A549 (cell line): ENCODE data around the gene VPS51. TPM values are rescaled to one million over a fixed set of nuclear protein-coding genes. Genes with fewer than 3 reads are reported as not detected.
A peak's percentile ranks its signal among the peaks of the same experiment; 100 is the strongest.

Experiments used
- ATAC-seq, 2 experiments: fragments of 200-7000 bp in 1 of 2; fragments of >200 bp in 1 of 2; cut with Nextera tagmentation in 1 of 2; cut with Tn5 transposase in 1 of 2; 3 replicates each; pipeline versions ENCODE4 v1.8.0 to v1.9.1; 2018 to 2020; ENCODE audit warnings: mild to moderate bottlenecking in 1 of 2, moderate library complexity in 1 of 2
- CTCF ChIA-PET: fragments of 300-600 bp; sonication (Branson Sonifier 250); formaldehyde crosslinking; extraction: SDS; loops from one replicate; lab custom pipeline; 2021; ENCODE audit warnings: antibody characterized with exemption, inconsistent platforms; lab: Yijun Ruan, JAX
- POLR2A ChIA-PET: fragments of 350-600 bp; formaldehyde crosslinking; extraction: SDS; loops from one replicate; lab custom pipeline; 2021; ENCODE audit warnings: antibody characterized with exemption, inconsistent platforms; lab: Yijun Ruan, JAX
- DNase-seq, 2 experiments: peaks; one replicate each; pipeline versions ENCODE4 v3.0.0 to v3.0.0-alpha.2; 2011 to 2016; ENCODE audit warnings: low read depth in 1 of 2, low spot score in 1 of 2
- FAIRE-seq: peaks from 2 replicates; lab custom pipeline; 2011; peaks lifted over from hg19 to GRCh38; lab: Jason Lieb, UNC
- H3K27ac ChIP-seq, 2 experiments: fragments of >200 bp; sonication (Bioruptor Twin); formaldehyde crosslinking; 3 replicates each; pipeline ENCODE4 v1.5.1; 2016 to 2017
- H3K4me1 ChIP-seq: fragments of >200 bp; sonication (Bioruptor Twin); formaldehyde crosslinking; 3 replicates; pipeline ENCODE4 v1.6.1; 2016
- H3K4me2 ChIP-seq: fragments of >200 bp; sonication (Bioruptor Twin); formaldehyde crosslinking; 3 replicates; pipeline ENCODE4 v1.6.1; 2016
- H3K4me3 ChIP-seq: fragments of >200 bp; sonication (Bioruptor Twin); formaldehyde crosslinking; 3 replicates; pipeline ENCODE4 v1.5.1; 2016
- H3K9me3 ChIP-seq: fragments of >200 bp; sonication (Bioruptor Twin); formaldehyde crosslinking; 3 replicates; pipeline ENCODE4 v1.6.1; 2016
- CBX2 ChIP-seq: fragments of 200-600 bp; sonication (generic); IDR thresholded peaks from 2 replicates; pipeline ENCODE4 v1.6.1; 2016; ENCODE audit warnings: low read depth, mild to moderate bottlenecking, borderline replicate concordance
- CBX8 ChIP-seq: fragments of 200-600 bp; sonication (generic); IDR thresholded peaks from 2 replicates; pipeline ENCODE4 v1.6.1; 2016
- CEBPB ChIP-seq, 2 experiments: fragments of >200 bp in 1 of 2; sonication (Bioruptor Twin) in 1 of 2; formaldehyde crosslinking in 1 of 2; IDR thresholded peaks; 2 replicates each; pipeline ENCODE4 v1.6.1; 2012 to 2016
- CHD2 ChIP-seq: fragments of 150-350 bp; IDR thresholded peaks from 2 replicates; pipeline ENCODE4 v1.6.1; 2014; ENCODE audit warnings: low read length; ENCODE audit not compliant: partially characterized antibody
- EHF ChIP-seq: fragments of 250-450 bp; sonication (Bioruptor Pico); IDR thresholded peaks from 2 replicates; pipeline ENCODE4 v1.5.0; 2020; ENCODE audit warnings: mild to moderate bottlenecking
- EHMT2 ChIP-seq: fragments of 200-600 bp; sonication (generic); IDR thresholded peaks from 2 replicates; pipeline ENCODE4 v1.6.1; 2016; ENCODE audit warnings: antibody characterized with exemption, low read depth, mild to moderate bottlenecking, moderate library complexity
- EP300 ChIP-seq, 2 experiments: fragments of >200 bp; sonication (Bioruptor Twin); formaldehyde crosslinking; IDR thresholded peaks; 2 replicates in 1 of 2; 3 replicates in 1 of 2; pipeline ENCODE4 v1.6.1; 2016 to 2017
- FOSL2 ChIP-seq, 2 experiments: fragments of 450-650 bp in 1 of 2; fragments of >200 bp in 1 of 2; sonication (Bioruptor Twin) in 1 of 2; formaldehyde crosslinking; IDR thresholded peaks; 2 replicates each; pipeline versions ENCODE4 v1.5.0 to v1.6.1; 2016 to 2020; ENCODE audit warnings: mild to moderate bottlenecking in 1 of 2, moderate library complexity in 1 of 2
- GATA3 ChIP-seq: IDR thresholded peaks from 2 replicates; pipeline ENCODE4 v1.6.1; 2012; ENCODE audit warnings: borderline replicate concordance
- HEYL ChIP-seq: fragments of 250-450 bp; sonication (Bioruptor Pico); IDR thresholded peaks from 2 replicates; pipeline ENCODE4 v1.8.0; 2021; ENCODE audit warnings: mild to moderate bottlenecking, moderate library complexity
- KDM5A ChIP-seq: fragments of 200-600 bp; sonication (generic); IDR thresholded peaks from 2 replicates; pipeline ENCODE4 v1.6.1; 2016; ENCODE audit warnings: antibody characterized with exemption, mild to moderate bottlenecking
- MAFK ChIP-seq: fragments of 450-650 bp; IDR thresholded peaks from 2 replicates; pipeline ENCODE4 v1.6.1; 2014; ENCODE audit not compliant: partially characterized antibody
- MAZ ChIP-seq: fragments of 150-350 bp; IDR thresholded peaks from 2 replicates; pipeline ENCODE4 v1.6.1; 2014; ENCODE audit warnings: antibody characterized with exemption, low read depth, low read length, borderline replicate concordance
- NFE2L2 ChIP-seq: fragments of 150-350 bp; conservative IDR thresholded peaks from 2 replicates; pipeline ENCODE4 v1.6.1; 2014; ENCODE audit warnings: low read length
- NPAS2 ChIP-seq: fragments of 250-450 bp; sonication (Bioruptor Pico); IDR thresholded peaks from 2 replicates; pipeline ENCODE4 v1.8.0; 2022; ENCODE audit warnings: mild to moderate bottlenecking, moderate library complexity, borderline replicate concordance
- POLR2A ChIP-seq: IDR thresholded peaks from 2 replicates; pipeline ENCODE4 v1.6.1; 2012; ENCODE audit warnings: mild to moderate bottlenecking, low read length
- RARB ChIP-seq: fragments of 250-450 bp; sonication (Bioruptor Pico); IDR thresholded peaks from 2 replicates; pipeline ENCODE4 v1.8.0; 2021; ENCODE audit warnings: mild to moderate bottlenecking, moderate library complexity
- RNF2 ChIP-seq: fragments of 200-600 bp; sonication (generic); IDR thresholded peaks from 2 replicates; pipeline ENCODE4 v1.6.1; 2016; ENCODE audit warnings: low read depth, mild to moderate bottlenecking, antibody characterized with exemption, moderate library complexity, borderline replicate concordance
- ZFP36 ChIP-seq: fragments of 450-650 bp; IDR thresholded peaks from 2 replicates; pipeline ENCODE4 v1.6.1; 2014; ENCODE audit warnings: borderline replicate concordance; ENCODE audit not compliant: partially characterized antibody
- ZSCAN20 ChIP-seq: fragments of 250-450 bp; sonication (Bioruptor Pico); IDR thresholded peaks from 2 replicates; pipeline ENCODE4 v1.8.0; 2022; ENCODE audit warnings: mild to moderate bottlenecking, moderate library complexity
- WGBS: methylation state at CpG from one replicate; pipeline ENCODE4 v1.1.6; 2017; ENCODE audit errors: missing lambda C conversion rate; 5-methylcytosine and 5-hydroxymethylcytosine counted together
- polyA plus RNA-seq, 4 experiments: library from polyadenylated mRNA; depleted of rRNA in 3 of 4; stranded (reverse); fragments of >200 nt; fragmentation: RNase III in 1 of 4; extraction: RNeasy Plus Mini Kit Qiagen cat#74134 plus additional on column Dnase treatment in 1 of 4; gene quantifications; 2 replicates in 3 of 4; 3 replicates in 1 of 4; pipeline ENCODE4 v1.2.3, GENCODE V29; 2011 to 2017
- TF ChIP-seq, protein P1 (sequence below): fragments of >200 bp; sonication (Bioruptor Twin); formaldehyde crosslinking; IDR thresholded peaks from 3 replicates; pipeline ENCODE4 v1.6.1; 2016
- TF ChIP-seq, protein P2 (sequence below): IDR thresholded peaks from 2 replicates; pipeline ENCODE4 v1.6.1; 2012
- TF ChIP-seq, protein P3 (sequence below): fragments of 250-450 bp; sonication (Bioruptor Pico); IDR thresholded peaks from 2 replicates; pipeline ENCODE4 v1.5.0; 2021; ENCODE audit warnings: mild to moderate bottlenecking, moderate library complexity, borderline replicate concordance
- TF ChIP-seq, protein P4 (sequence below): fragments of >200 bp; sonication (Bioruptor Twin); formaldehyde crosslinking; IDR thresholded peaks from 3 replicates; pipeline ENCODE4 v1.5.1; 2016
- TF ChIP-seq, protein P5 (sequence below): fragments of 450-650 bp; IDR thresholded peaks from 2 replicates; pipeline ENCODE4 v1.6.1; 2014; ENCODE audit warnings: antibody characterized with exemption
- TF ChIP-seq, protein P6 (sequence below): fragments of >200 bp; sonication (Bioruptor Twin); formaldehyde crosslinking; IDR thresholded peaks from 2 replicates; pipeline ENCODE4 v1.6.1; 2016

Gene VPS51
- polyA plus RNA-seq, 2 of the 4 experiments (the other 2 are of a cell fraction), result 37.2 to 51.0 TPM

DNA sequence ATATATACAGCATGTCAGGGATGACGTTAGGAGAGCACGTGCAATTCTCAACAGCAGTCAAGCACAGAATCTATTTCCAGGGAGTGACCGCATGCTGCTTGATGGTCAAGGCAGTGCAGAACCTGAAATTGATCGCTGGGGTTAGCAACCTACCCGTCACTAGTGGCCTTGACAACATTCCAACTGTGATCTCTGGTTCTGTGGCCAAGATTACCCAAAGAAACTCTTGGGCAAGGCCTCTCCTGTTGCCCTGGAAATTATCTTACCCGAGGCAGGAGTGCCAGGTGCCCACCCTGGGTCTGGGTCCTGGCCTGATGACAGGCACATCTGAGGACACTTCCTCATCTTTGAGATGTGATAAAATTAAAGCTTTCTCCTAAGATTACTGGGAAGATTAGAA, 17.8 kb downstream of the VPS51 start (continued):
- TF ChIP-seq EHMT2, result no peak

DNA sequence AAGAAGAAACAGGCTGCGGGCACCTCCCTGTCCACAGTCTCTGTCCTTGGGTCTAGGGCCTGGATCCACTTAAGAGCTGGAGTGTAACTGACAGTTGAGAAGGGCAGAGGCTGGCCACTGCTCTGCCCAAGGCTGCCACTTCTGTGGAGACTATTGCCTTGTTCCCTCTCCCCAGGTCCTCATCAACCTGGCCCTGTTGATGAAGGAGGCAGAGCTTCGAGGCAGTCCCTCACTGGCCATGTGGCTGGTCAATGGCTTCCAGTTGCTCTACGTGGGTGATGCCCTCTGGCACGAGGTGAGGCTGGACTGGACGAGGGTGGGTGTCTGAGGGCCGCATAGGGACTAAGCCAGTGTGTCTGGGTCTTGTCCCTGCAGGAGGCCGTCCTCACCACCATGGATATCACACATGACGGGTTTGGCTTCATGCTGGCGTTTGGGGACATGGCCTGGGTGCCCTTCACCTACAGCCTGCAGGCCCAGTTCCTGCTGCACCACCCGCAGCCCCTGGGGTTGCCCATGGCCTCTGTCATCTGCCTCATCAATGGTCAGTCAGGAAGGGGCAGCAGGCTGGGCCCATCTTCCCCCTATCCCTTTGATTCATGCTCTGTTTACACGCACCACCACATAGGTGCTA, 18.6 kb downstream of the VPS51 start:
- POLR2A ChIA-PET, result no interaction called here
- no peak for TF ChIP-seq EHMT2
- TF ChIP-seq NPAS2 (CRISPR knock-in tag), result no peak
- TF ChIP-seq CEBPB (IDR thresholded peaks at IDR 0.05), result no peak
- no peak for TF ChIP-seq RARB (CRISPR knock-in tag)
- TF ChIP-seq ZFP36, result no peak
- TF ChIP-seq, protein P1, sequence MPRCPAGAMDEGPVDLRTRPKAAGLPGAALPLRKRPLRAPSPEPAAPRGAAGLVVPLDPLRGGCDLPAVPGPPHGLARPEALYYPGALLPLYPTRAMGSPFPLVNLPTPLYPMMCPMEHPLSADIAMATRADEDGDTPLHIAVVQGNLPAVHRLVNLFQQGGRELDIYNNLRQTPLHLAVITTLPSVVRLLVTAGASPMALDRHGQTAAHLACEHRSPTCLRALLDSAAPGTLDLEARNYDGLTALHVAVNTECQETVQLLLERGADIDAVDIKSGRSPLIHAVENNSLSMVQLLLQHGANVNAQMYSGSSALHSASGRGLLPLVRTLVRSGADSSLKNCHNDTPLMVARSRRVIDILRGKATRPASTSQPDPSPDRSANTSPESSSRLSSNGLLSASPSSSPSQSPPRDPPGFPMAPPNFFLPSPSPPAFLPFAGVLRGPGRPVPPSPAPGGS, result no peak
- TF ChIP-seq GATA3, result no peak
- TF ChIP-seq CHD2, result no peak
- no peak for TF ChIP-seq EP300 (IDR thresholded peaks at IDR 0.05)
- TF ChIP-seq, protein P2, sequence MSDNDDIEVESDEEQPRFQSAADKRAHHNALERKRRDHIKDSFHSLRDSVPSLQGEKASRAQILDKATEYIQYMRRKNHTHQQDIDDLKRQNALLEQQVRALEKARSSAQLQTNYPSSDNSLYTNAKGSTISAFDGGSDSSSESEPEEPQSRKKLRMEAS, result no peak
- TF ChIP-seq EHF (CRISPR knock-in tag), result no peak
- no peak for TF ChIP-seq POLR2A
- TF ChIP-seq CBX8, result no peak
- no peak for TF ChIP-seq ZSCAN20 (CRISPR knock-in tag)
- no peak for TF ChIP-seq CBX2
- no peak for TF ChIP-seq FOSL2 (IDR thresholded peaks at IDR 0.05)
- TF ChIP-seq FOSL2 (CRISPR knock-in tag; IDR thresholded peaks at IDR 0.05), result no peak
- no peak for TF ChIP-seq KDM5A
- no peak for TF ChIP-seq HEYL (CRISPR knock-in tag)
- TF ChIP-seq, all 56 proteins: peak for 0
- no peak for FAIRE-seq
- no peak for DNase-seq
- Histone ChIP-seq H3K9me3 (no peaks in the 10 kb centered on the region), H3K27ac (no peak overlapping the region), H3K4me1 (peaks cover 31% of the 10 kb centered on the region; the same call in 2 of the 3 replicates), H3K4me3 (no peak overlapping the region), H3K4me2 (no peak overlapping the region)
- no peak for ATAC-seq
- WGBS, result 95% methylated on average over 11 of the region's 11 CpGs
- CTCF ChIA-PET, result interaction anchor here (0.9 to 3.5 kb wide), 6 partner anchors 7 to 161 kb away, joined by 3 to 24 read pairs (median 4); partner anchors contain the start of genes ARL2, FAU and MRPL49

DNA sequence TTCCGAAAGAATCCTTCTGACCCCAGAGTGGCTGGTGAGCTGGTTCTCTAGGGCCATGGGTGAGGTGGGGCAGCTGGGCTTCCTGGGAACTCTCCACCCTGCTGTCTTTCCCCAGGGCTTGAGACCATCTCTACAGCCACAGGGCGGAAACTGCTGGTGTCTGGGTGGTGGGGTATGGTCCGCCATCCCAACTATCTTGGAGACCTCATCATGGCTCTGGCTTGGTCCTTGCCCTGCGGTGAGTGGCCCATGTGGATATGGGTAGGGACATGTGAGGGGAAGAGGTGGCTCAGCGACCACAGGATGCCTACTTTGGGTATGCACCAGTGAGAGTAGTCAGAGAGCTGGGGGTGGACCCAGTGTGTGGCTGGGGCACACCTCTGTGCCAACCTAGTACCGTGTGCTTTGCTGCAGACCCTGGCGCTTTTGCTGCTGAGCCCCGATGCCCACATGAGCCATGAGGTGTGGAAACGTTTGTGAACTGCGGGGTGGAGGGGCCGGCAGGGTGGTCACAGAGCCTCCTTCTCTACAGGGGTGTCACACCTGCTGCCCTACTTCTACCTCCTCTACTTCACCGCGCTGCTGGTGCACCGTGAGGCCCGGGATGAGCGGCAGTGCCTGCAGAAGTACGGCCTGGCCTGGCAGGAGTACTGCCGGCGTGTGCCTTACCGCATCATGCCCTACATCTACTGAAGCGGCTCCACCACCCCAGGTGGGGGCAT, 19.5 kb downstream of the VPS51 start:
- 91% methylated on average over 12 of the region's 21 CpGs for WGBS
- no peak for ATAC-seq
- Histone ChIP-seq H3K4me1 (peaks cover 37% of the 10 kb centered on the region; the same call in 2 of the 3 replicates), H3K4me2 (peak overlapping the region; percentile 92), H3K27ac (no peak overlapping the region), H3K4me3 (no peak overlapping the region), H3K9me3 (no peaks in the 10 kb centered on the region)
- DNase-seq, result no peak
- FAIRE-seq, result no peak
- CTCF ChIA-PET, result interaction anchor here (0.8 kb wide), 1 partner anchor 328 kb away, joined by 3 read pairs; no protein-coding TSS in a partner anchor
- POLR2A ChIA-PET, result interaction anchor here (0.6 kb wide), 1 partner anchor 144 kb away, joined by 4 read pairs; no protein-coding TSS in a partner anchor
- TF ChIP-seq MAFK (no peak), MAZ (no peak), POLR2A (peak; percentile 23; the same call in 1 of the 2 replicates), NPAS2 (CRISPR knock-in tag) (no peak), EHMT2 (no peak), HEYL (CRISPR knock-in tag) (no peak), NFE2L2 (no peak), RNF2 (no peak)
- TF ChIP-seq, protein P3, sequence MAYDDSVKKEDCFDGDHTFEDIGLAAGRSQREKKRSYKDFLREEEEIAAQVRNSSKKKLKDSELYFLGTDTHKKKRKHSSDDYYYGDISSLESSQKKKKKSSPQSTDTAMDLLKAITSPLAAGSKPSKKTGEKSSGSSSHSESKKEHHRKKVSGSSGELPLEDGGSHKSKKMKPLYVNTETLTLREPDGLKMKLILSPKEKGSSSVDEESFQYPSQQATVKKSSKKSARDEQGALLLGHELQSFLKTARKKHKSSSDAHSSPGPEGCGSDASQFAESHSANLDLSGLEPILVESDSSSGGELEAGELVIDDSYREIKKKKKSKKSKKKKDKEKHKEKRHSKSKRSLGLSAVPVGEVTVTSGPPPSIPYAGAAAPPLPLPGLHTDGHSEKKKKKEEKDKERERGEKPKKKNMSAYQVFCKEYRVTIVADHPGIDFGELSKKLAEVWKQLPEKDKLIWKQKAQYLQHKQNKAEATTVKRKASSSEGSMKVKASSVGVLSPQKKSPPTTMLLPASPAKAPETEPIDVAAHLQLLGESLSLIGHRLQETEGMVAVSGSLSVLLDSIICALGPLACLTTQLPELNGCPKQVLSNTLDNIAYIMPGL, result no peak
- TF ChIP-seq, protein P4, sequence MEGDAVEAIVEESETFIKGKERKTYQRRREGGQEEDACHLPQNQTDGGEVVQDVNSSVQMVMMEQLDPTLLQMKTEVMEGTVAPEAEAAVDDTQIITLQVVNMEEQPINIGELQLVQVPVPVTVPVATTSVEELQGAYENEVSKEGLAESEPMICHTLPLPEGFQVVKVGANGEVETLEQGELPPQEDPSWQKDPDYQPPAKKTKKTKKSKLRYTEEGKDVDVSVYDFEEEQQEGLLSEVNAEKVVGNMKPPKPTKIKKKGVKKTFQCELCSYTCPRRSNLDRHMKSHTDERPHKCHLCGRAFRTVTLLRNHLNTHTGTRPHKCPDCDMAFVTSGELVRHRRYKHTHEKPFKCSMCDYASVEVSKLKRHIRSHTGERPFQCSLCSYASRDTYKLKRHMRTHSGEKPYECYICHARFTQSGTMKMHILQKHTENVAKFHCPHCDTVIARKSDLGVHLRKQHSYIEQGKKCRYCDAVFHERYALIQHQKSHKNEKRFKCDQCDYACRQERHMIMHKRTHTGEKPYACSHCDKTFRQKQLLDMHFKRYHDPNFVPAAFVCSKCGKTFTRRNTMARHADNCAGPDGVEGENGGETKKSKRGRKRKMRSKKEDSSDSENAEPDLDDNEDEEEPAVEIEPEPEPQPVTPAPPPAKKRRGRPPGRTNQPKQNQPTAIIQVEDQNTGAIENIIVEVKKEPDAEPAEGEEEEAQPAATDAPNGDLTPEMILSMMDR, result no peak
- TF ChIP-seq, protein P1, result 0 out of 3 replicates have a peak, but pooled peaks have one; percentile 10
- TF ChIP-seq, protein P5, sequence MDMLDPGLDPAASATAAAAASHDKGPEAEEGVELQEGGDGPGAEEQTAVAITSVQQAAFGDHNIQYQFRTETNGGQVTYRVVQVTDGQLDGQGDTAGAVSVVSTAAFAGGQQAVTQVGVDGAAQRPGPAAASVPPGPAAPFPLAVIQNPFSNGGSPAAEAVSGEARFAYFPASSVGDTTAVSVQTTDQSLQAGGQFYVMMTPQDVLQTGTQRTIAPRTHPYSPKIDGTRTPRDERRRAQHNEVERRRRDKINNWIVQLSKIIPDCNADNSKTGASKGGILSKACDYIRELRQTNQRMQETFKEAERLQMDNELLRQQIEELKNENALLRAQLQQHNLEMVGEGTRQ, result no peak
- TF ChIP-seq, protein P6, sequence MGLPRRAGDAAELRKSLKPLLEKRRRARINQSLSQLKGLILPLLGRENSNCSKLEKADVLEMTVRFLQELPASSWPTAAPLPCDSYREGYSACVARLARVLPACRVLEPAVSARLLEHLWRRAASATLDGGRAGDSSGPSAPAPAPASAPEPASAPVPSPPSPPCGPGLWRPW, result no peak
